ENCODE data around the gene SQOR.
A peak's percentile ranks its signal among the peaks of the same experiment; 100 is the strongest.
"Not testable (repeated sequence)": the region's sequence is repeated elsewhere in the genome, so short reads cannot be mapped to it uniquely, and the experiment has no call there.

Gene SQOR

GRCh38 chr15:45635191-45635638 lies 386 bp downstream of the SQOR start:
- DNase-seq = peak; percentile 41

GRCh38 chr15:45635763-45636292 lies 999 bp downstream of the SQOR start:
- DNase-seq = no peak

DNA sequence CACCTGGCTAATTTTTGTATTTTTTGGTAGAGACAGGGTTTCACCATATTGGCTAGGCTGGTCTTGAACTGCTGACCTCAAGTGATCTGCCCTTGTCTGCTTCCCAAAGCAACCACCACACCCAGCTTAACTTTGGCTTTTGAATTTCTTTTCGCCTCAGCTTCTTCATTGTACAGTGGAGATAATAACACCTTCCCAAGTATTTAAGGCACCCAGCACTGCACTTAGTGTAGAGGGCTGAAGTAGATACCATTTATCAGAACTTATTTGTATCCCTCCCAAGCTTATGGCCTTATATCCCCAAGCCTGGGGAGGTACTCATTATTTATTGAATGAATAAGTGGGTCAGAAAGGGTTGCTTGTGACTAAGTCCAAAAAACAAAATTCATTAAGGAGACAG lies 2.3 kb downstream of the SQOR start:
- DNase-seq = no peak

- DNase-seq = peak; percentile 81
These were observed 2.8 kb downstream of the SQOR start for GRCh38 chr15:45637552-45638033.

GRCh38 chr15:45640616-45641015 lies 5.8 kb downstream of the SQOR start:
- no peak for DNase-seq

GRCh38 chr15:45641374-45641781 lies 6.5 kb downstream of the SQOR start:
- peak; percentile 58 for DNase-seq

DNA sequence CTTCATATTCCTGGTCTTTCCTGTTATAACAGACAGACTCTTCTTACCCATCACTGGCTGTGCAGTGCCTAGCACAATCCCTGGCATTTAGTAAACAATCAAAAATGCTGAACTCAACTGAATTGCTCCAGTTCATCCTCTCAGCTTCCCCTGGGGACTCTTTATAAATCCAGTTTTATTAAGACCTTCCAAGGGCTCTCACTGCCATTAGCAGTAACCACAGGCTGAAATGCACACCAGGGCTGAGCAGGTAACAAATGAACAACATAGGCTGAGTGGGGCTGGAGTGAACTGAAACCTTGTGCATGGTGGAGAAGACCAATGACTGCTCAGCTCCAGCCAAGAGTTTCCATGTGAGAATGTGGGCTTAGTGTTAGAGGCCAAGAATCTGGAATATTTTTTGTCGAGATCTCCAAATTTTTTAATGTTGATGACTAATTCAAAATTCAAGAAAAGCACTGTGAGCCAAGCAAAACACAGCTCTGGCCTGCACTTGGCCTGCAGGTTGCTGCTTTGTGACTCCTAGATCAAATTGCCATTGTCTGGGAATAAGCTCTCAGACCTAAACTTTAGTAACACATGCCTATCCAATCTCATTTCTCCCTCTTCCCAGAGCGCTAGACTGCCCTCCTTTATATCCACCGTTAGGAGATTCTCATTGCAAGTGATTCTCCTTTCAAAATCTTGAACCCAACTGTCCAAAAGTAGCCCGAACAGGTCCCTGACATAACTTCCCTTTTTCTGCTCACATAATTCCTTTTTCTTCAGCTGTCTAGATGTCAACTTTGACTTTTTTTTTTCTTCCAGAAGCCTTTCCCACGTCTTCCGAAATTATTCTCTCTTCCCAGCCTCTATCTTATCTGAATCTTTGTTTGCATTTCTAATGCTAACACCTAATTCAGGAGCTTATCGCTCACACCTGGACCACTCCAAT lies 7.4 kb downstream of the SQOR start:
- no peak for DNase-seq

GRCh38 chr15:45644437-45644836 lies 9.6 kb downstream of the SQOR start:
- DNase-seq = no peak

GRCh38 chr15:45645026-45645980 lies 10.5 kb downstream of the SQOR start:
- DNase-seq = no peak

- DNase-seq = no peak
These were observed 11.4 kb downstream of the SQOR start for GRCh38 chr15:45646220-45646619.

DNA sequence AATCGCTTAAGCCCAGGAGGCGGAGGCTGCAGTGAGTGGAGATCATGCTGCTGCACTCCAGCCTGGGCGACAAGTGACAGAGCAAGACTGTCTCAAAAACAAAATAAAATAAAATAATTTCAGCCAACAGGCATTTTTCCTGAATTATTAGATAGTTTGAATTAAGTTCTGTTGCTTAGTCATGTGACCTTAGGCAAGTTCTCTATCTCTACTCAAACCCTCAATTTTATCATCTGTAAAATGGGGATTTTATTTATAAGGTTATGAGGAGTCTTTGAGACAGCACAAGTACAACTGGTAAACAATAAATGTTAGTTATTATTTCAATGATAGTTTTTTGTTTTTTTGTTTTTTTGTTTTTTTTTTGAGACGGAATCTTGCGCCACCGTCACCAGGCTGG lies 13.0 kb downstream of the SQOR start:
- DNase-seq = no peak

DNA sequence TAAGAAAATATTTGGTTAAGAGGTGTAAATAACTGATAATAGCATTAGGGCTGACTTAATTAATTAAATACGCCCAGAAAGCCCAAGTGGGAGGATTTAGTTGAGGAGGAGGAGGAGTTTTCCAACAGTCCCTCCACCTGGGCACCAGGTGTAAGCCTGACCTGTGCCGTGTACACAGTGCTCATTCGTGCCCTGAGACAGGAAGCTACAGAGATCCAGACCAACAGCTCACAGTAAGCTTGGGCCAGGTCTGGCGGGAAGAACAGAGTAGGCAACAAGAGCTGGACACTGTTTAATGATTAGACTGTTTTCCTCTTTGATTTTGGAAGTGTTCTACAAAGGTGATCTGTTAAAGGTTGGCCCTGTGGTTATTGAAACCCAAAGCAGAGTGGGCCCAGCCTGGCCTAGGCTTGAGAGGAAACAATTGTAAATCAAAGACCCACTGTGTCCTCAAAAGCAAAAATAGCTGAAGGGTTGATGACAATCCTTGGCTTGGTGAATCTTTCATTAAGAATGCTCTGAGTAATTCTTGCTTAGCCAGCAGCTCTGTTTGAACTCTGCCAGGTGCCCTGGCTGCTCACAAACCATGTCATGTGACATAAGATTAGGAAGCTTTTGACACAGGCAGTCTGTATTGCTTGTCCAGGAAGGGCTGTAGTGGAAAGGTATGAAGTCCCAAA lies 13.8 kb downstream of the SQOR start:
- no peak for DNase-seq

- DNase-seq = not testable (repeated sequence)
These were observed 15.2 kb downstream of the SQOR start for GRCh38 chr15:45650007-45650406.

GRCh38 chr15:45650889-45651525 lies 16.2 kb downstream of the SQOR start:
- no peak for DNase-seq

- DNase-seq = no peak
These were observed 19.0 kb downstream of the SQOR start for GRCh38 chr15:45653702-45654424.

DNA sequence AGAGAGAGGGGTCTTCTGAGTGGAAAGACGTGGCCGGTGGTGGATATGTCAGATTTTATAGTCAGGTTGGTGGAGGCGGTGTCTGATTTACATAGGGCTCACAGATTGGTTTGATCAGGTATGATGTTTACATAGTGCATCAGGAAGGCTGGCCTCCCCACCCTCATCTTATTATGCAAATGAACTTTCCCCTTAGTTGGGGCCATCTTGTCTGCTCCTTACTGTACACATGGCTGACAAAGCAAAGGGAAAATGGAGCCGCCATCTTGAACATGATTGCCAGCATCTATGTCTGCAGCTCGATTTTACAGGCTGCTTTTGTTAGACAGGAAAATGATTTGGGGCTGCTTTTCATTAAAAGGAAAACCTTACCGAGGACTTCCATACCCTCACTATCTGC lies 19.9 kb downstream of the SQOR start:
- DNase-seq = no peak

DNA sequence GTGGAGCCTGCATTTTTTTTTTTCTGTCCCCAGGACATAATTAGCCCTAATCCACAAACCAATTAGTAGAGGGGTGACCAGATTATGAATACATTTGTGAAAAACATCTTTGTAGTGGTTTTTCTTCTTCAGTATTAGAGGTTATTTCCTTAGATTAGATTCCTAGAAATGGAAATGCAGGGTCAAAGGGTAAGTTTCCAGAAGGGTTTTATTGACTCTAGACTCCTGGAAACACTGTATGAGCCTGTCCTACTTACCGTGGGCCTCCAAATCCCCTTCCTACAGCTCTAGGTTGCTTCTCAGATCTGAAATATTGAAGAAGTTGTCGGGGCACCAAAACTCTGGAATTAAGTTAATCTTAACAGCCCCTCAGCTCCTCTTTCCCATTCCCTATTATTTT lies 22.4 kb downstream of the SQOR start:
- no peak for DNase-seq

GRCh38 chr15:45657764-45658545 lies 23.1 kb downstream of the SQOR start:
- DNase-seq = no peak

DNA sequence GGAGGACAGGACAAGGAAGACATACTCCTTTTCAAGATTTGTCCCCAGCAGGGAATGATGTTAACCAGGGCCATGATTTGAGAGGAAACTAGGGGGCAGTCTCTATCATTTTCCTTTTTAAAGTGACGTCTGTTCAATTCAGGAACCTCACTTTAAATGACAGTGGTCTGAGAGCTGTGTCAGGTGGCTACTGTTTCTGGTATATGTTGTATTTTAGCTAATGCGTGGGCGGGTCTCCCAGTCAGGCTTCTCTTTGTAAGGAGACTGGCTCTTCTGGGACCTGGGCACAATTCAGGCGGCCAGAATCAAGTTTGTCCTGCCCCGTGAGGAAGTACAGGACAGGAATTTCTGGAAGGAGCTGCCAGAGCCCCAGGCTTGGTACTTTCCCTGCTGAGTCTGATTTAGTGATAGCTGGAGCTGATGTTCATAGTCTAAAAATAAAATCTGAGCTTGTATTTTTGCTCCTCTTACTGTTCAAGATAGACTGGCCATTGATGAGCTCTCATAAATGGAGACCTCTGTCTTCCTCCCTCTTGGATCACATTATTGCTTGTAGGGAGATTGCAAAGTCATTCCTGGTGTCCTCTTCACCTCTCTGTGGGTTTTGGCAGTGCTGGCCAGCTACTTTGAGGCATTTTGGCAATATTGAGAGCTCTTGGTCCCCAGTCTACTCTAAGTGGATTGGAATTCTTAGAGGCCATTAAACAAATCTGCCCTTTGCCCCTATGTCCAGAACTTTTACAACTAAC lies 25.6 kb downstream of the SQOR start:
- no peak for DNase-seq

DNA sequence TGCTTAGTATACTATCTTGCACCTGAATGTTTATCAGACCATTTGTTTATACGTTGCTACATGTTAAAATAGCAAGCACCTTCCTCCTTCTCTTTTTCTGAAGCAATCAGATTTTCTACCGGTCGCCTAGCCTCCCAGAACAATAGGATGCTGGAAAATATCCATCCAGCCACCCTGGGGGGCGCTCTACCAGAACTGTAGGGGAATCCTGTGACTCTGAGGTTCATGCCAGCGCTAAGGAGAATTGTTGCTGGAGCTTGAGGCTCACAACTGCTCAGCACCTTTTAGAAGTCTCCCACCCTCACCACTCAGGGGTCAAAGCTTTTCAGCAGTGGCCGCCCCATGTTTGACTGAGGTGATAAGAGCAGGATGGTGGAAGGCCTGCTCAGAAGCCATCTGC lies 27.5 kb downstream of the SQOR start:
- DNase-seq = no peak
